BLaER1 treated with 17β-estradiol and CSF1 and Interleukin-3, amounts not matched to agents 10 nM and 100 nM (cell line): ENCODE data around the gene SS18.

Source experiments
- H3K27ac ChIP-seq, 11 experiments: shearing (Covaris generic); formaldehyde crosslinking; 2 replicates each; pipeline ENCODE4 v1.8.1; 2022
- H3K27me3 ChIP-seq, 11 experiments: shearing (Covaris generic); formaldehyde crosslinking; 2 replicates each; pipeline ENCODE4 v1.8.1; 2022
- H3K36me3 ChIP-seq, 11 experiments: shearing (Covaris generic); formaldehyde crosslinking; 2 replicates each; pipeline ENCODE4 v1.8.1; 2022
- H3K4me1 ChIP-seq, 10 experiments: shearing (Covaris generic); formaldehyde crosslinking; 2 replicates each; pipeline ENCODE4 v1.8.1; 2022
- H3K4me2 ChIP-seq, 11 experiments: shearing (Covaris generic); formaldehyde crosslinking; 2 replicates each; pipeline ENCODE4 v1.8.1; 2022
- H3K4me3 ChIP-seq, 10 experiments: shearing (Covaris generic); formaldehyde crosslinking; 2 replicates each; pipeline ENCODE4 v1.8.1; 2022
- H3K9ac ChIP-seq, 11 experiments: shearing (Covaris generic); formaldehyde crosslinking; 2 replicates each; pipeline ENCODE4 v1.8.1; 2022
- H3K9me3 ChIP-seq, 11 experiments: shearing (Covaris generic); formaldehyde crosslinking; replicated peaks in 1 of 11; 2 replicates each; pipeline ENCODE4 v1.8.1; 2022
- H4K20me1 ChIP-seq, 11 experiments: shearing (Covaris generic); formaldehyde crosslinking; 2 replicates each; pipeline ENCODE4 v1.8.1; 2022
- Cebpa-rat ChIP-seq, 11 experiments: shearing (Covaris generic); IDR thresholded peaks; 2 replicates each; pipeline ENCODE4 v1.8.1; 2022

SS18 gene

DNA sequence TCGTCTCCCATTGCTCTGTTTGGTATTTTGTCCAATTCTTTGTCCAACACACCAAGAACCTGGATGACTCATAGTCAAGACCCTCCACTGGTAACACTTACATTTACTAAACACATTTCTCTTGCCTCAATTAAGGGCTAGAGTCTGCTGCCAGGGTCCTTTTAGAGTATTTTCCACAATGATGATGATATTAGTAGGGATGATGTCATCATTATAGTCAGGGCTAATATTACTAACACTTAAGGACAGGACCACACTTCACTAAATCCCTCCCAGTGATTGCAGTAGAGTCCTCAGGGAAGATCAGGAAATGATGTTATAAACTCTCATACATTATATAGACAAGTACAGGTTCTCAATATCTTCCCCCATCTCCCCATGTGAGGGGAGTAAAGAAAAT, 13.6 kb upstream of the SS18 start:
- H3K4me3 ChIP-seq = no peak overlapping the region
- no peaks in the 10 kb centered on the region for H3K36me3 ChIP-seq
- no peaks in the 10 kb centered on the region for H3K27me3 ChIP-seq
- no peaks in the 10 kb centered on the region for H4K20me1 ChIP-seq
- H3K9me3 ChIP-seq = peaks cover 0 to 5% (median 0%) of the 10 kb centered on the region in 11 experiments; a peak in 1 of 22 replicates
- H3K4me1 ChIP-seq = no peaks in the 10 kb centered on the region
- no peak overlapping the region for H3K27ac ChIP-seq
- H3K9ac ChIP-seq = no peak overlapping the region
- TF ChIP-seq Cebpa-rat (IDR thresholded peaks at IDR 0.05) = no peak
- no peak overlapping the region for H3K4me2 ChIP-seq

DNA sequence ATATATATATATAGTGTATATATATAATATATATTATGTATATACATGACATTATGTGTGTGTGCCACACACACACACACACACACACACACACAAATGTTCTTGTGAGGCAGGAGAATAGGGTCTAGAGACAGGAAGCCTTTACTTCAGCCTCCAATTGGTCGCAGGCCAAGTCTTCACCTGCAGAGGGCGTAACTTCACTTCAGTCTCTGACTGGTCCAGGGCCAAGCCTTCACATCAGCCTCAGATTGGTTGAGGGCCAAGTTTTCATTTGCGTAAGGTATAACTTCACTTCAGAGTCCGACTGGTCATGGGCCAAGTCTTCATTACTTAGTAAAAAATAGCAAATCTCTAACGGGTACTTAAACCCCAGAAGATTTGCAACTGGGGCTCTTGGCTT, 13.2 kb upstream of the SS18 start:
- H3K36me3 ChIP-seq = no peaks in the 10 kb centered on the region
- no peak overlapping the region for H3K9ac ChIP-seq
- H3K27me3 ChIP-seq = no peaks in the 10 kb centered on the region
- no peaks in the 10 kb centered on the region for H3K4me1 ChIP-seq
- H3K9me3 ChIP-seq = 0 out of 22 replicates have a peak, but pooled peaks cover 0 to 5% (median 0%) of the 10 kb centered on the region in 11 experiments
- H3K4me3 ChIP-seq = no peak overlapping the region
- H4K20me1 ChIP-seq = no peaks in the 10 kb centered on the region
- TF ChIP-seq Cebpa-rat (IDR thresholded peaks at IDR 0.05) = no peak
- no peak overlapping the region for H3K27ac ChIP-seq
- H3K4me2 ChIP-seq = no peak overlapping the region

DNA sequence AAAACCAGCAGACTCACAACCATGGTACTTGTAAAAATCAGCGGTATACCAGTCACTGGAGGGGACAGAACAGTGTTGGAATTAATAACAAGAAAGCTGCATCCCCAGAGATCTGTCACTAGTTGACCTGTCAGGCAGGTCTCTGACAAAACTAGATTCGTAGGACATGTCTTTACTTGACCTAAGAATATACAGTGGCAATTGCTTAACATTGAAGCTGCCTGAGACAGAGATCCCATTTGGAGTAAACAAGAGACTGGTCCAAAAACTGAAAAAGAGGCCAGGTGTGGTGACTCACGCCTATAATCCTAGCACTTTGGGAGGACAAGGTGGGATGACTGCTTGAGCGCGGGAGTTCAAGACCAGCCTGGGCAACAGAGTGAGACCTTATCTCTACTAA, 7.2 kb upstream of the SS18 start:
- Histone ChIP-seq H4K20me1 (no peaks in the 10 kb centered on the region), H3K27me3 (no peaks in the 10 kb centered on the region), H3K27ac (no peak overlapping the region), H3K4me2 (no peak overlapping the region), H3K9ac (no peak overlapping the region), H3K4me3 (no peak overlapping the region), H3K9me3 (peaks cover 8 to 19% (median 13%) of the 10 kb centered on the region in 11 experiments; a peak in 21 of 22 replicates), H3K36me3 (no peaks in the 10 kb centered on the region), H3K4me1 (no peaks in the 10 kb centered on the region)
- TF ChIP-seq Cebpa-rat (IDR thresholded peaks at IDR 0.05) = no peak

DNA sequence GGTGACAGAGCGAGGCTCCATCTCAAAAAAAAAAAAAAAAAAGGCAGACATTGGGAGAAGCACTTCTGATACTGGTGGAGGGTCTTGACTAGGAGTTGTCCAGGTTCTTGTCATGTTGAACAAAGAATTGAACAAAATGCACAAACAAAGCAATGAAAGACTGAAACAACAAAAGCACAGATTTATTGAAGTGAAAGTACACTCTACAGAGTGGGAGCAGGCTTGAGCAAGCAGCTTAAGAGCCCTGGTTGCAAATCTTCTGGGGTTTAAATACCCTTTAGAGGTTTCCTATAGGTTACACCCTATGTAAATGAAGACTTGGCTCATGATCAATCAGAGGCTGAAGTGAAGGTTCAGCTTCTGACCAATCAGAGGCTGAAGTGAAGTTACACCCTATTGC, 6.4 kb upstream of the SS18 start:
- Histone ChIP-seq H3K36me3 (no peaks in the 10 kb centered on the region), H3K4me1 (no peaks in the 10 kb centered on the region), H3K27me3 (no peaks in the 10 kb centered on the region), H3K9me3 (peaks cover 8 to 19% (median 13%) of the 10 kb centered on the region in 11 experiments; a peak in 21 of 22 replicates), H4K20me1 (no peaks in the 10 kb centered on the region), H3K9ac (no peak overlapping the region), H3K27ac (no peak overlapping the region), H3K4me3 (no peak overlapping the region), H3K4me2 (no peak overlapping the region)
- TF ChIP-seq Cebpa-rat (IDR thresholded peaks at IDR 0.05) = no peak

DNA sequence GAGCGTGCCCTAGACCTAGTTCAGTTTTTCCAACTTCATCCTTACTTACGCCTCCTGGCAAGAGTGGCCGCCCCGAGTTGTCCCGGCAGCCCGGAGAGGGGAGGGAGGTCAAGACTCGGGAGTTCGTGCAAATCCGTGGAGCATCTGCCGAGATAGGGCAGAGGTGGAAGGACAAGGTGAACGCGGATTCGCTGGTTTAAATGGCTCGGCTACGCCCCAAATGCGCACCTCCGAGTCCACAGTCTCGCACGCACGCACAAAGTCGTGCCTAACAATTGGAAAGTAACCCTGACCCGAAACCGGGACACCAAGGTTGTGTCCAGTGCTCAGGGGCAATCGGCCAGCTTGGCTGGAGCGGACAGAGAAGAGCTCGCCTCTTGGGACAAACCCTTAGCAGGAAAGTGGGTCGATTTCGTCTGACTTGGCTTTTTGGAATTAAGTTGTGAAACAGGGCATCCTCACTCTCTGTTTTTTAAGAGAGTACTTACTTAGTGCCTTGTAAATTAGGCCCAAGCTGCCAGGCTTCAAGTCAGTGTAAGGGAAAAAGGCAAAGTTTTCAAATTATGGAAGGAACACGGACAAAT, 726 bp upstream of the SS18 start:
- H3K27ac ChIP-seq = peak overlapping the region; percentile 92 to 98 (median 98); a peak in 21 of 22 replicates
- no peak for TF ChIP-seq Cebpa-rat (IDR thresholded peaks at IDR 0.05)
- H3K27me3 ChIP-seq = no peaks in the 10 kb centered on the region
- peaks cover 15 to 30% (median 26%) of the 10 kb centered on the region in 10 experiments for H3K4me1 ChIP-seq
- peaks cover 0 to 1% (median 0%) of the 10 kb centered on the region in 11 experiments; a peak in 1 of 22 replicates for H3K9me3 ChIP-seq
- peak overlapping the region; percentile 77 to 95 (median 89) for H3K4me3 ChIP-seq
- peaks cover 9 to 14% (median 11%) of the 10 kb centered on the region in 11 experiments for H3K36me3 ChIP-seq
- peak overlapping the region; percentile 90 to 98 (median 97) for H3K9ac ChIP-seq
- peak overlapping the region; percentile 76 to 93 (median 86) for H3K4me2 ChIP-seq
- peaks cover 24 to 38% (median 33%) of the 10 kb centered on the region in 11 experiments; a peak in 20 of 22 replicates for H4K20me1 ChIP-seq

DNA sequence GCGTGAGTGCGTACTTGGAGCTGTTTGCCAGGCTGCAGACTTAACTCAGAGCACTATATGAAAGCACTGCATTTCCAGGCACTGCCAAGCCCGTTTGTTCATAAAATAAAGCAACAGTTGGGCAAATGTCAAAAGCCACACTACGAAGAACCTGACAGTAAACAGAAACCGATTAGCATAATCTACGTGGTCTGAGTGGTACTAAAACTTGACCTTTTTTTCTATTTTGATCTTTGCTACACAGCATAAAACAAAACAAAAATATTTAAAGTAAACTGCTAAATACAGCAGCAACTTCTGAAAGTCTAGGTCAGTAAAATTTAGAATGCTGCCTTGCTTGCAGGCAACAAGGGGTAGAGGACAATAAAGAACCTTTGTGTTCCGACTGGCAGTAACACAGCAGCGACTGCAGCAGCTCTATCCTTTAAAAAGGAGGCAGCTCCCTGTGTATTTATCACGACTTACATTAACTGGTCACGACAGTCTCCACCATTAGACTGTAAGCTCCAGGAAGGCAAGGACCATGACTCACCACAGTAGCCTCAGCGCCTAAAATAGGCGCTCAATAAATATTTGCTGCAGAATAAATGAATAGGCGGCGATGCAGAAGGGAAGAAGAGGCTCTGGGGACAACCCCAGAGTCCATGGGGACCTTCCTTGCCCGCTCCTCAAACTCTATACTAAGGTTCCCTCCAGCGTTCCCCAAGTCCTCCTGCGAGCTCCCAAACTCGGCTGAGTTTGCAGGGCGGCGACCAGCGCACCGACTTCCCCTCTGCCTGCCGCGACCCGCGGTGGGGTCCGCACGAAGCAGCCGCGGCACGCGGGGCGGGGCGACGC, 902 bp downstream of the SS18 start:
- Histone ChIP-seq H3K36me3 (peaks cover 25 to 30% (median 27%) of the 10 kb centered on the region in 11 experiments), H3K27ac (peak overlapping the region; percentile 92 to 98 (median 98)), H3K4me3 (peak overlapping the region; percentile 77 to 95 (median 89)), H3K9ac (peak overlapping the region; percentile 90 to 98 (median 97)), H4K20me1 (peaks cover 24 to 54% (median 39%) of the 10 kb centered on the region in 11 experiments; a peak in 20 of 22 replicates), H3K4me2 (peak overlapping the region; percentile 76 to 93 (median 90)), H3K9me3 (no peaks in the 10 kb centered on the region), H3K4me1 (peaks cover 15 to 30% (median 26%) of the 10 kb centered on the region in 10 experiments), H3K27me3 (no peaks in the 10 kb centered on the region)
- TF ChIP-seq Cebpa-rat (IDR thresholded peaks at IDR 0.05) = no peak

DNA sequence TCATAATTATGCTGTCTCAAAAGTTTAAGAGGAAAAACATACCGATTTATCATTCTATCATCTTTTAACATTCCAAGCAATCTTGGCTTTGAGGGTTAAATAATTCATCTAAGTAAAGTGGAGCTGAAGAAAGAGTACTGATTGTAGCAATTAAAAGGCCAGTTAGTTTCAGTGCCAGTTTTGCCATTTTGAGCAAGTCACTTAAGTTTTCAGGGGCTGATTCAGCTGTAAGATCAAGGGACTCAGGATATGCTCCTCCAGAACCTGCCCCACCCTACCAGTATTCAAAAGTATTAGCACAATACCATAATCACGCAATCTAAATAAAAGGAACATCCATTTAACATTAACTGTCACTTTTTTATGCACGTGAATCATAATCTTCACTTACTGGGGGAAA, 1.9 kb downstream of the SS18 start:
- no peak for TF ChIP-seq Cebpa-rat (IDR thresholded peaks at IDR 0.05)
- H3K36me3 ChIP-seq = peaks cover 35 to 41% (median 38%) of the 10 kb centered on the region in 11 experiments
- H3K4me2 ChIP-seq = peak overlapping the region; percentile 76 to 93 (median 90)
- H4K20me1 ChIP-seq = peaks cover 24 to 61% (median 39%) of the 10 kb centered on the region in 11 experiments; a peak in 20 of 22 replicates
- peak overlapping the region; percentile 77 to 95 (median 89); a peak in 17 of 20 replicates for H3K4me3 ChIP-seq
- no peaks in the 10 kb centered on the region for H3K9me3 ChIP-seq
- peaks cover 15 to 30% (median 26%) of the 10 kb centered on the region in 10 experiments for H3K4me1 ChIP-seq
- no peaks in the 10 kb centered on the region for H3K27me3 ChIP-seq
- peak overlapping the region; percentile 90 to 98 (median 97); a peak in 15 of 22 replicates for H3K9ac ChIP-seq
- H3K27ac ChIP-seq = no peak overlapping the region

DNA sequence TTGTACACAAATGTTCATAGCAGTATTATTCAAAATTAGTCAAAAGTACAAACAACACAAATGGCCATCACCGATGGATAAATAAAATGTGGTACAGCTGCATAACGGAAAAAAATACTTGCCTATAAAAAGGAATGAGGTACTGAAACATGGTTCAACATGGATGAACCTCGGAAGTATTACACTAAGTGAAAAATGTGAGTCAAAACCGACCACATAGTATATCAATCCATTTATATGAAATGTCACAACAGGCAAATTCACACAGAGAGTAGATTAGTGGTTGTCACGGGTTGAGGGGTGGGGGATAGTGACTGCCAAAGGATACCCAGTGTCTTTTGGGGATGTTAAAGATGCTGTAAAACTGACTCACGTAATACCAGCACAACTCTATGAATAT, 3.5 kb downstream of the SS18 start:
- no peak for TF ChIP-seq Cebpa-rat (IDR thresholded peaks at IDR 0.05)
- Histone ChIP-seq H4K20me1 (peaks cover 24 to 69% (median 39%) of the 10 kb centered on the region in 11 experiments; a peak in 20 of 22 replicates), H3K4me3 (no peak overlapping the region), H3K9ac (no peak overlapping the region), H3K27me3 (no peaks in the 10 kb centered on the region), H3K4me2 (peak overlapping the region in 1 of 11 experiments; percentile 93; a peak in 3 of 22 replicates), H3K36me3 (peaks cover 49 to 56% (median 52%) of the 10 kb centered on the region in 11 experiments), H3K9me3 (no peaks in the 10 kb centered on the region), H3K4me1 (peaks cover 15 to 30% (median 26%) of the 10 kb centered on the region in 10 experiments), H3K27ac (no peak overlapping the region)

DNA sequence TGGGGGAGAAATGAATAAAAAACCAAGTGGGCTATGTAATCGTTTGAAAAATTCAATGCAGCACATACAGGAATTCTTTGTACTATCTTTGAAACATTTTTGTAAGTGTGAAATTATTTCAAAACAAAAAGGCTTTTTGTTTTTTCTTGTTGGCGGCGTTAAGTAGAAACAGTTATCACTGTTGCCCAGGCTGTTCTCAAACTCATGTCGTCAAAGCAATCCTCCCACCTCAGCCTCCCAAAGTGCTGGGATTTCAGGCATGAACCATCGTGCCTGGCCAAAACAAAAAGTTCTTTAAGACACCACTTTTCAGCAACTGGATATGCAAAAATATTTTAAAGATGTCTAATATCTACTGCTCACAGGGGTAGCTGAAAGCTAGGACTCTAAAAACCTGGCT, 5.4 kb downstream of the SS18 start:
- Histone ChIP-seq H4K20me1 (peaks cover 24 to 72% (median 39%) of the 10 kb centered on the region in 11 experiments; a peak in 20 of 22 replicates), H3K36me3 (peaks cover 59 to 75% (median 69%) of the 10 kb centered on the region in 11 experiments), H3K4me3 (no peak overlapping the region), H3K9me3 (no peaks in the 10 kb centered on the region), H3K4me2 (no peak overlapping the region), H3K9ac (no peak overlapping the region), H3K4me1 (peaks cover 10 to 24% (median 21%) of the 10 kb centered on the region in 10 experiments), H3K27ac (no peak overlapping the region), H3K27me3 (no peaks in the 10 kb centered on the region)
- no peak for TF ChIP-seq Cebpa-rat (IDR thresholded peaks at IDR 0.05)
